Neural cell (in vitro differentiated cells): ENCODE measurements around the gene FXYD1. TPM values are rescaled to one million over a fixed set of nuclear protein-coding genes. Genes with fewer than 3 reads are reported as not detected.

Experiments used
- H2AFZ ChIP-seq: fragments of 200-600, 300-800 bp; sonication (generic), shearing (Covaris generic); 2 replicates; pipeline ENCODE4 v1.6.0; 2014; ENCODE audit warnings: low read depth, mild to moderate bottlenecking, antibody characterized with exemption, low read length, moderate library complexity
- H3F3A ChIP-seq: fragments of 200-600 bp; shearing (Covaris generic); 2 replicates; pipeline ENCODE4 v1.6.1; 2016; ENCODE audit warnings: mild to moderate bottlenecking, moderate library complexity, mixed read lengths, antibody characterized with exemption, low read length; ENCODE audit not compliant: insufficient read depth, poor library complexity, severe bottlenecking
- H3K27ac ChIP-seq: fragments of 200-600, 300-800 bp; sonication (generic), shearing (Covaris generic); 2 replicates; pipeline ENCODE4 v1.5.1; 2014; ENCODE audit warnings: mild to moderate bottlenecking, low read length, moderate library complexity
- H3K27me3 ChIP-seq: fragments of 300-800, 200-600 bp; sonication (generic), shearing (Covaris generic); 2 replicates; pipeline ENCODE4 v1.6.0; 2014; ENCODE audit warnings: mild to moderate bottlenecking, low read depth, low read length, moderate library complexity; ENCODE audit not compliant: insufficient read depth
- H3K36me3 ChIP-seq: fragments of 300-800, 200-600 bp; sonication (generic), shearing (Covaris generic); 2 replicates; pipeline ENCODE4 v1.5.1; 2014; ENCODE audit warnings: mild to moderate bottlenecking, antibody characterized with exemption, low read length, moderate library complexity; ENCODE audit not compliant: insufficient read depth
- H3K4me2 ChIP-seq: fragments of 300-800, 200-600 bp; sonication (generic), shearing (Covaris generic); 2 replicates; pipeline ENCODE4 v1.6.0; 2014; ENCODE audit warnings: mild to moderate bottlenecking, low read length
- H3K4me3 ChIP-seq: fragments of 300-800, 200-600 bp; sonication (generic), shearing (Covaris generic); 2 replicates; pipeline ENCODE4 v1.5.1; 2014; ENCODE audit warnings: mild to moderate bottlenecking, low read length, moderate library complexity
- H3K79me2 ChIP-seq: fragments of 200-600 bp; shearing (Covaris generic); replicated peaks from 2 replicates; pipeline ENCODE4 v1.6.0; 2014; ENCODE audit warnings: mild to moderate bottlenecking, low read length, moderate library complexity; ENCODE audit not compliant: insufficient read depth
- H3K9ac ChIP-seq: fragments of 300-800, 200-600 bp; sonication (generic), shearing (Covaris generic); 2 replicates; pipeline ENCODE4 v1.6.1; 2016; ENCODE audit warnings: mild to moderate bottlenecking, low read length, mixed read lengths
- H3K9me2 ChIP-seq: fragments of 200-600 bp; shearing (Covaris generic); 2 replicates; pipeline ENCODE4 v1.6.1; 2016; ENCODE audit warnings: mild to moderate bottlenecking, low read length, mixed read lengths; ENCODE audit not compliant: insufficient read depth
- H3K9me3 ChIP-seq: fragments of 200-600, 300-800 bp; sonication (generic), shearing (Covaris generic); 2 replicates; pipeline ENCODE4 v1.6.1; 2016; ENCODE audit warnings: mild to moderate bottlenecking, mixed run types, low read length, moderate library complexity, mixed read lengths
- H4K20me1 ChIP-seq: fragments of 200-600 bp; shearing (Covaris generic); 2 replicates; pipeline ENCODE4 v1.6.1; 2016; ENCODE audit warnings: mild to moderate bottlenecking, mixed run types; ENCODE audit not compliant: insufficient read depth
- CTCF ChIP-seq: fragments of 450-650 bp; IDR thresholded peaks from 2 replicates; pipeline ENCODE4 v1.5.1; 2014; ENCODE audit warnings: antibody characterized with exemption, mild to moderate bottlenecking, moderate library complexity; ENCODE audit not compliant: poor library complexity, severe bottlenecking
- EP300 ChIP-seq: fragments of 450-650 bp; conservative IDR thresholded peaks from 2 replicates; pipeline ENCODE4 v1.6.1; 2014; ENCODE audit warnings: antibody characterized with exemption, mild to moderate bottlenecking, moderate library complexity; ENCODE audit not compliant: poor library complexity, severe bottlenecking
- EZH2 ChIP-seq: fragments of 200-600, 300-800 bp; shearing (Covaris generic), sonication (generic); IDR thresholded peaks from 2 replicates; pipeline ENCODE4 v1.6.1; 2014; ENCODE audit warnings: antibody characterized with exemption, low read length, borderline replicate concordance, mild to moderate bottlenecking; ENCODE audit not compliant: insufficient read depth, poor library complexity, severe bottlenecking
- MXI1 ChIP-seq: fragments of 450-650 bp; conservative IDR thresholded peaks from 2 replicates; pipeline ENCODE4 v1.6.1; 2014; ENCODE audit warnings: antibody characterized with exemption, mild to moderate bottlenecking; ENCODE audit not compliant: poor library complexity, severe bottlenecking
- POLR2AphosphoS5 ChIP-seq: IDR thresholded peaks from 2 replicates; pipeline ENCODE4 v1.6.1; 2012
- RAD21 ChIP-seq: fragments of 450-650 bp; conservative IDR thresholded peaks from 2 replicates; pipeline ENCODE4 v1.6.1; 2014; ENCODE audit warnings: antibody characterized with exemption, mild to moderate bottlenecking, moderate library complexity
- REST ChIP-seq: IDR thresholded peaks from 2 replicates; pipeline ENCODE4 v1.6.1; 2012; ENCODE audit warnings: borderline replicate concordance
- SMC3 ChIP-seq: fragments of 450-650 bp; conservative IDR thresholded peaks from 2 replicates; pipeline ENCODE4 v1.6.1; 2014; ENCODE audit warnings: antibody characterized with exemption, mild to moderate bottlenecking, moderate library complexity; ENCODE audit not compliant: poor library complexity
- TAF1 ChIP-seq: IDR thresholded peaks from 2 replicates; pipeline ENCODE4 v1.6.1; 2012; ENCODE audit warnings: low read depth
- polyA plus RNA-seq: library from polyadenylated mRNA; depleted of rRNA; stranded (reverse); fragments of >200 nt; gene quantifications from 2 replicates; pipeline ENCODE4 v1.2.3, GENCODE V29; 2014

FXYD1 gene
- polyA plus RNA-seq, 1 donor from 2014 or later: not detected

GRCh38 chr19:35099155-35099896, 39.3 kb upstream of the FXYD1 start:
- Histone ChIP-seq H3F3A (no peaks in the 10 kb centered on the region), H3K36me3 (no peaks in the 10 kb centered on the region), H3K27me3 (no peaks in the 10 kb centered on the region), H3K9me2 (no peaks in the 10 kb centered on the region), H3K9me3 (no peaks in the 10 kb centered on the region), H3K4me2 (no peak overlapping the region), H3K9ac (no peak overlapping the region), H3K4me3 (no peak overlapping the region), H3K27ac (no peak overlapping the region), H2AFZ (no peak overlapping the region), H4K20me1 (no peaks in the 10 kb centered on the region), H3K79me2 (no peaks in the 10 kb centered on the region)
- TF ChIP-seq REST: no peak
- TF ChIP-seq CTCF: no peak
- no peak for TF ChIP-seq RAD21
- TF ChIP-seq EP300: no peak
- TF ChIP-seq POLR2AphosphoS5: no peak

- Histone ChIP-seq H3K4me2 (no peak overlapping the region), H3K9ac (no peak overlapping the region), H4K20me1 (no peaks in the 10 kb centered on the region)
Measured at GRCh38 chr19:35099897-35100275, 38.7 kb upstream of the FXYD1 start.

More at GRCh38 chr19:35099897-35100275, 38.7 kb upstream of the FXYD1 start:
- Histone ChIP-seq H3K9me3 (no peaks in the 10 kb centered on the region), H3K36me3 (no peaks in the 10 kb centered on the region), H3K27ac (no peak overlapping the region), H3F3A (no peaks in the 10 kb centered on the region), H3K4me3 (no peak overlapping the region), H3K9me2 (no peaks in the 10 kb centered on the region), H2AFZ (no peak overlapping the region), H3K79me2 (no peaks in the 10 kb centered on the region), H3K27me3 (no peaks in the 10 kb centered on the region)
- no peak for TF ChIP-seq EZH2
- no peak for TF ChIP-seq REST
- no peak for TF ChIP-seq RAD21
- TF ChIP-seq SMC3: no peak
- no peak for TF ChIP-seq CTCF
- TF ChIP-seq TAF1: no peak
- TF ChIP-seq POLR2AphosphoS5: no peak
- TF ChIP-seq MXI1: no peak
- TF ChIP-seq EP300: no peak
